MM.1S (cell line): Measurements from ENCODE around the gene RIMBP3C.
"Not testable (repeated sequence)": the region's sequence is repeated elsewhere in the genome, so short reads cannot be mapped to it uniquely, and the experiment has no call there.

Experiments
- CTCF ChIP-seq: fragments of 300-600 bp; sonication (generic); IDR thresholded peaks from 2 replicates; pipeline ENCODE4 v1.5.1; 2016; ENCODE audit warnings: antibody characterized with exemption, low read length, mixed read lengths
- EZH2 ChIP-seq: fragments of 300-600 bp; sonication (generic); optimal IDR thresholded peaks from 2 replicates; pipeline ENCODE3; 2017; ENCODE audit warnings: low read depth, mild to moderate bottlenecking, antibody characterized with exemption, low read length, mixed read lengths
- EZH2phosphoT487 ChIP-seq: fragments of 300-600 bp; sonication (generic); IDR thresholded peaks from 2 replicates; pipeline ENCODE4 v1.6.1; 2018; ENCODE audit warnings: antibody characterized with exemption, low read length

DNA sequence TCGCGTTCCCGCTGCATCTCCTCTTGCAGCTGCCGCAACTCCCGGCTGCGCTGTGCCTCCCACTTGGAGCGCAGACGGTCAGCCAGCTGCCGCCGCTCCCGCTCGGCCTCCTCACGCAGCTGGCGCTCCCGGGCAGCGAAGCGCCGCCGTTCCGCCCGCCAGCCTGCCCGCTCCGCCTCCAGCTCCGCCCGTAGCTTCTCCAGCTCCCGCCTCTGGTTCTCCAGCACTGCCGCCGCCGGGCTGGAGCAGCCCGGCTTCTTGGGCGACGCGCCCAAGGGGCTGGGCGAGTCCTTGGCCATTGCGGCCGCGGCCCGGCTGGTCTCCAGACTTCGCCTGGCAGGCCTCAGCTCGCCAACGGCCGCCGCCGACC lies 598 bp downstream of the RIMBP3C start:
- not testable (repeated sequence) for TF ChIP-seq EZH2, CTCF, EZH2phosphoT487
